Peyer's patch (tissue), 4 donors: ENCODE data around the gene PAGE4. TPM values are rescaled to one million over a fixed set of nuclear protein-coding genes. Genes with fewer than 3 reads are reported as not detected.

ENCODE experiments used
- DNase-seq, 3 donors: peaks; one replicate each; pipeline ENCODE4 v3.0.0-alpha.2; 2017 to 2019
- H3K27ac ChIP-seq, 4 donors: fragments of 200-600 bp; sonication (generic); one replicate each; pipeline ENCODE4 v1.5.1; 2016 to 2019
- H3K27me3 ChIP-seq, 2 donors: fragments of 200-600 bp; sonication (generic); one replicate each; pipeline ENCODE4 v1.5.1; 2019
- H3K36me3 ChIP-seq, 3 donors: fragments of 200-600 bp; sonication (generic); one replicate each; pipeline ENCODE4 v1.5.1; 2016 to 2019
- H3K4me1 ChIP-seq, 4 donors: fragments of 200-600 bp; sonication (generic); one replicate each; pipeline ENCODE4 v1.5.1; 2016 to 2019
- H3K4me3 ChIP-seq, 4 donors: fragments of 200-600 bp; sonication (generic); 1 replicate in 3 of 4; 2 replicates in 1 of 4; pipeline ENCODE4 v1.5.1; 2016 to 2019; ENCODE audit warnings: mild to moderate bottlenecking in 1 of 4
- H3K9me3 ChIP-seq, 4 donors: fragments of 200-600 bp; sonication (generic); one replicate each; pipeline ENCODE4 v1.5.1; 2016 to 2019; ENCODE audit warnings: mild to moderate bottlenecking in 1 of 4
- POLR2A ChIP-seq, 2 donors: fragments of 450-650 bp; IDR thresholded peaks; one replicate each; pipeline ENCODE4 v1.5.1; 2017; ENCODE audit warnings: antibody characterized with exemption in 2 of 2, mild to moderate bottlenecking in 2 of 2, moderate library complexity in 2 of 2
- total RNA-seq, 4 donors: library from RNA; depleted of rRNA; stranded (reverse); fragments of >200 nt; gene quantifications; one replicate each; pipeline ENCODE4 v1.1.0, GENCODE V29; 2016
- TF ChIP-seq, protein P1 (sequence below), 6 experiments: fragments of 450-650 bp in 4 of 6; fragments of 200-600 bp in 2 of 6; sonication (generic) in 1 of 6; IDR thresholded peaks; one replicate each; pipeline ENCODE4 v1.5.1; 2017 to 2019; ENCODE audit warnings: antibody characterized with exemption in 6 of 6, mild to moderate bottlenecking in 3 of 6, moderate library complexity in 1 of 6

The PAGE4 gene
- total RNA-seq, 4 donors from 2014 or later, result not detected

GRCh38 chrX:49856819-49857218, 27.7 kb downstream of the PAGE4 start:
- Histone ChIP-seq H3K4me3 (no peak overlapping the region), H3K4me1 (no peaks in the 10 kb centered on the region), H3K27ac (no peak overlapping the region), H3K36me3 (no peaks in the 10 kb centered on the region), H3K9me3 (no peaks in the 10 kb centered on the region), H3K27me3 (no peaks in the 10 kb centered on the region)
- no peak for DNase-seq
- no peak for TF ChIP-seq POLR2A (IDR thresholded peaks at IDR 0.05)
- TF ChIP-seq, protein P1, sequence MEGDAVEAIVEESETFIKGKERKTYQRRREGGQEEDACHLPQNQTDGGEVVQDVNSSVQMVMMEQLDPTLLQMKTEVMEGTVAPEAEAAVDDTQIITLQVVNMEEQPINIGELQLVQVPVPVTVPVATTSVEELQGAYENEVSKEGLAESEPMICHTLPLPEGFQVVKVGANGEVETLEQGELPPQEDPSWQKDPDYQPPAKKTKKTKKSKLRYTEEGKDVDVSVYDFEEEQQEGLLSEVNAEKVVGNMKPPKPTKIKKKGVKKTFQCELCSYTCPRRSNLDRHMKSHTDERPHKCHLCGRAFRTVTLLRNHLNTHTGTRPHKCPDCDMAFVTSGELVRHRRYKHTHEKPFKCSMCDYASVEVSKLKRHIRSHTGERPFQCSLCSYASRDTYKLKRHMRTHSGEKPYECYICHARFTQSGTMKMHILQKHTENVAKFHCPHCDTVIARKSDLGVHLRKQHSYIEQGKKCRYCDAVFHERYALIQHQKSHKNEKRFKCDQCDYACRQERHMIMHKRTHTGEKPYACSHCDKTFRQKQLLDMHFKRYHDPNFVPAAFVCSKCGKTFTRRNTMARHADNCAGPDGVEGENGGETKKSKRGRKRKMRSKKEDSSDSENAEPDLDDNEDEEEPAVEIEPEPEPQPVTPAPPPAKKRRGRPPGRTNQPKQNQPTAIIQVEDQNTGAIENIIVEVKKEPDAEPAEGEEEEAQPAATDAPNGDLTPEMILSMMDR (IDR thresholded peaks at IDR 0.05), result no peak

DNA sequence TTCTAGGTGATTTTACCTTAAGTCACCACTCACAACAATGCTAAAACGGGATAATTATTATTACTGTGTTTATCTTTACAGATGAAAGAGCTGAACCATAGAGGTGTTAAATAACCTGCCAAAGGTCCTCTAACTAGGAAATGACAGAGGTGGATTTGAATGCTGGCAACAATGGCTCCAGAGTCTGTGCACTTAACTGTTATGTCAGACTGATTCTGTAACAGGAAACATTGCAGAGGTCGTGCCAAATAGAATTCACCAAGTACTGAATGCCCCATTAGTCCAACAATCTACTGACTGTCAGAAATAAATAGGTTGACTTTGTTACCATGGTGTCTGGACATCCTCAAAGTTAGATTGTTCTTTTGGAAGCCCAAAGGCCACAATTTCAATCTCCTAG, 29.2 kb downstream of the PAGE4 start:
- Histone ChIP-seq H3K27me3 (no peaks in the 10 kb centered on the region), H3K27ac (no peak overlapping the region), H3K4me3 (no peak overlapping the region), H3K4me1 (no peaks in the 10 kb centered on the region), H3K36me3 (no peaks in the 10 kb centered on the region), H3K9me3 (no peaks in the 10 kb centered on the region)
- DNase-seq, result no peak
- TF ChIP-seq, protein P1 (IDR thresholded peaks at IDR 0.05), result no peak
- no peak for TF ChIP-seq POLR2A (IDR thresholded peaks at IDR 0.05)

- Histone ChIP-seq H3K4me3 (no peak overlapping the region), H3K27ac (no peak overlapping the region), H3K9me3 (no peaks in the 10 kb centered on the region), H3K27me3 (no peaks in the 10 kb centered on the region), H3K4me1 (no peaks in the 10 kb centered on the region), H3K36me3 (no peaks in the 10 kb centered on the region)
- no peak for DNase-seq
- no peak for TF ChIP-seq POLR2A (IDR thresholded peaks at IDR 0.05)
- TF ChIP-seq, protein P1 (IDR thresholded peaks at IDR 0.05), result no peak
Measured at GRCh38 chrX:49859491-49859890, 30.4 kb downstream of the PAGE4 start.

DNA sequence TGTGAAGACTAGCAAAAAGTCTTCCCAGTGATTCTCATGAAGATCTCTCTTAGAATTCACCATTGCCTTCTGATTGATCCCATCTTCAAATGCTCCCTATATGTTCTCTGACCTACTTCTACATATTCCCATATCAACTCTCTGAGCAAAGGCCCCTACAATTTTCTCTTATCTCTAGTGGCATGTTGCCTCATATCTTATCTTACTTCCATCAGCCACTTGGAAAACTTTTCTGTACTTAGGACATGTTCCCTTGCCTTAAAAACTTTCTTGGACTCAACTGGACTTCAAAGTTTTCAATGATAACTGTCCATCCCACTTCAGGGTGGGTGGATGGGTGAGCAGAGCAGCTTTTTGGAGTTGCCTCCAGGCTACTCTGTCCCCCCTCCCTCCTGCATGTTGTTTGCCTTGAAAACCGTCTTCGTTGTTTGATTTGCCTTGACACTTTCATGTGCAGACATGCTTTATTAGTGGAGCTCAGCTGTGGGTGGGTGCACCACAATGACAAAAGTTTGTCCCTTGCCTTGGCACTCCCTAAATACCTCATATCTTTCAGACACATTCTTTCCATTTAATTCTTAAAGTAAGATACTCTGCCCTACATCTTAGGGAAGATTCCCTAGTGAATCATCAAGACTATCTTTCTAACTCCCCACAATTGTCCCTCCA, 31.9 kb downstream of the PAGE4 start:
- Histone ChIP-seq H3K36me3 (no peaks in the 10 kb centered on the region), H3K9me3 (no peaks in the 10 kb centered on the region), H3K4me3 (no peak overlapping the region), H3K27me3 (no peaks in the 10 kb centered on the region), H3K27ac (no peak overlapping the region), H3K4me1 (no peaks in the 10 kb centered on the region)
- no peak for DNase-seq
- no peak for TF ChIP-seq POLR2A (IDR thresholded peaks at IDR 0.05)
- TF ChIP-seq, protein P1 (IDR thresholded peaks at IDR 0.05), result no peak

- Histone ChIP-seq H3K9me3 (no peaks in the 10 kb centered on the region), H3K4me1 (no peaks in the 10 kb centered on the region), H3K36me3 (no peaks in the 10 kb centered on the region), H3K27ac (no peak overlapping the region), H3K4me3 (no peak overlapping the region), H3K27me3 (no peaks in the 10 kb centered on the region)
- TF ChIP-seq, protein P1 (IDR thresholded peaks at IDR 0.05), result no peak
- no peak for TF ChIP-seq POLR2A (IDR thresholded peaks at IDR 0.05)
- no peak for DNase-seq
Measured at GRCh38 chrX:49862093-49862492, 33.0 kb downstream of the PAGE4 start.

DNA sequence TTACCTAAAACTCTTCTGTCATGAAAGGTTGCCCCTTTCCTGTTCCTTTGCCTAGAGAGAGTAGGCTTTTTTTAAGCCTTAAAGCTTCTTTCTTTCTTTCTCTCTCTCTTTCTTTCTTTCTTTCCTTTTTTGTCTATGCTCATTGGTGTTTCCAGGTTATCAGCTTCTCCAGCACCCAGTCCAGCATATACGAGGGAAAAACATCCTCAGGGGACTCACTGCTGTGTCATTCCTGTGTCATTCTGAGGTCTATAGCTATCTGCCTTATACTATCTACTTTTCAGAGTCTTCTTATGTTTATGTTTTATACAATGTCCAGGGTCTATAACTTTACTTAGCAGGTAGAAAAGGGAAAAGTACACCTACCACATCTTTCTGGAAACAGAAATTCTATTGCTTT, 39.6 kb downstream of the PAGE4 start:
- TF ChIP-seq, protein P1 (IDR thresholded peaks at IDR 0.05), result no peak
- TF ChIP-seq POLR2A (IDR thresholded peaks at IDR 0.05), result no peak
- no peak overlapping the region for H3K4me3 ChIP-seq

More for the DNA sequence above, 39.6 kb downstream of the PAGE4 start:
- DNase-seq, result no peak
- Histone ChIP-seq H3K36me3 (no peaks in the 10 kb centered on the region), H3K9me3 (no peaks in the 10 kb centered on the region), H3K27me3 (no peaks in the 10 kb centered on the region), H3K27ac (no peak overlapping the region), H3K4me1 (no peaks in the 10 kb centered on the region)
